NB4 (cell line): ENCODE results near the gene MAP3K20.

Source experiments
- CTCF ChIP-seq: IDR thresholded peaks from one replicate; pipeline ENCODE4 v1.5.1; 2012; ENCODE audit warnings: low read depth, low read length
- MAX ChIP-seq: IDR thresholded peaks from 2 replicates; pipeline ENCODE4 v1.6.1; 2011; ENCODE audit warnings: low read depth, low read length
- MYC ChIP-seq: IDR thresholded peaks from 2 replicates; pipeline ENCODE4 v1.6.1; 2011; ENCODE audit warnings: low read depth, low read length
- POLR2A ChIP-seq: IDR thresholded peaks from 2 replicates; pipeline ENCODE4 v1.6.1; 2011; ENCODE audit warnings: mild to moderate bottlenecking; ENCODE audit not compliant: insufficient read length; ENCODE audit errors: extremely low read depth

DNA sequence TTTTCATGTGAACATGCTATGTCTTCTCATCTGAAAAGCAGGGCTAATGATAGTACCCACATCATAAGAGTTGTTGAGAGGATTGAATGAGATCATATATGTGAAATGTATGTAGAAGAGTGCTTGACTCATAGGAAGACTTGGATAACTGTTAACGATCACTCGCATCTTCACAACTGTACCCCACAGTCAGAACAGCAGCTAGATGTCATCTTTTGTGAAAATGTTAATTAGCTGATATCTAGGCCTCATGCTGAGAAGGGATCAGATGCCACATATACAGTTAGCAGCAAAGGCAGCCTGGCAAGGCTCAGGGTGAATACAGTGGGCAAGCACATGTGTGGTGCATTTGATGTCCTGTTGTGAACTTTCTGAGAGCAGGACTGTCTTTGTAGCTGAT lies 24.2 kb downstream of the MAP3K20 start:
- no peak for TF ChIP-seq CTCF
- TF ChIP-seq POLR2A, result no peak
- no peak for TF ChIP-seq MAX
- TF ChIP-seq MYC, result no peak
